ENCODE data around the gene CABP2. TPM values are rescaled to one million over a fixed set of nuclear protein-coding genes. Genes with fewer than 3 reads are reported as not detected.

CABP2 gene
- total RNA-seq, 1 donor, result not detected

DNA sequence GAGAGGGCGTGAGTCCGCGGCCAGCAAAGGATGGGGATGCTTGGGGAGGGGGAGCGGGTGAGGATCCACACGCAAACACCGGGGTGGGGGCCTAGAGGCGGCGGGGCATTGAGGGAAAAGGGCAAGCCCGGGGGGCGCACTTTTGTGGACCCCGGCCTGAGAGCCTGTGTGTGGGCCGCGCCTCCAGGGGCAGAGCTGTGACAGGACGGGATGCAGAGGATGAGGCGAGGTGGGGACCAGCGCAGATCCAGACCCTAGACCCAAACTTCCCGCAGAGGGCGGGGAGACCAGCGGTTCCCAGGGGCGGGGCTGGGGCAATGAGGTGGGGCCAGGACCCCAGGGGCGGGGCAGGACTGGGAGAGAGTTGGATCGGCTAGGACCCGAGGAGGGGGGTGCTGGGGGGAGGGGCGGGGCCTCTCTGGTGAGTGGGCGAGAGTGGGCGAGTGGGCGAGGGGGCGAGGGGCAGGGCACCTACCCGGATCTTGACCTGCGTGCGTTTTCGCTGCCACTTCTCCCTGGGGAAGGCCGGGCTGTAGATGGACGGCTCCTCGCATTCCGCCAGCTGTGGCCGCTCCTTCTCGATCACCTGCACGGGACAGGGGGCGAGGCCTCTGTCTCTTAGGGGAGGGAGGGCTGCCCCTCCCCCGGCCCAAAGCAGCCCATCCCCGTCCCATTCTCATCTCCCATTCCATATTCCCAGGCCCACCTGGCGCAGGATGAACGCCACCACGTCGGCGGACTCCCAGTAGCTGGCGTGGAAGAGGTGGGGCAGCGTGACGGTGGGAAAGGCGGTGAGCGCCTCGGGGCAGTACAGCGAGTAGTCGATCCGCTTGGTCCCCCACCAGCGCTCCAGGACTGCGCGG lies 28.6 kb downstream of the CABP2 start:
- TF ChIP-seq, protein P1, sequence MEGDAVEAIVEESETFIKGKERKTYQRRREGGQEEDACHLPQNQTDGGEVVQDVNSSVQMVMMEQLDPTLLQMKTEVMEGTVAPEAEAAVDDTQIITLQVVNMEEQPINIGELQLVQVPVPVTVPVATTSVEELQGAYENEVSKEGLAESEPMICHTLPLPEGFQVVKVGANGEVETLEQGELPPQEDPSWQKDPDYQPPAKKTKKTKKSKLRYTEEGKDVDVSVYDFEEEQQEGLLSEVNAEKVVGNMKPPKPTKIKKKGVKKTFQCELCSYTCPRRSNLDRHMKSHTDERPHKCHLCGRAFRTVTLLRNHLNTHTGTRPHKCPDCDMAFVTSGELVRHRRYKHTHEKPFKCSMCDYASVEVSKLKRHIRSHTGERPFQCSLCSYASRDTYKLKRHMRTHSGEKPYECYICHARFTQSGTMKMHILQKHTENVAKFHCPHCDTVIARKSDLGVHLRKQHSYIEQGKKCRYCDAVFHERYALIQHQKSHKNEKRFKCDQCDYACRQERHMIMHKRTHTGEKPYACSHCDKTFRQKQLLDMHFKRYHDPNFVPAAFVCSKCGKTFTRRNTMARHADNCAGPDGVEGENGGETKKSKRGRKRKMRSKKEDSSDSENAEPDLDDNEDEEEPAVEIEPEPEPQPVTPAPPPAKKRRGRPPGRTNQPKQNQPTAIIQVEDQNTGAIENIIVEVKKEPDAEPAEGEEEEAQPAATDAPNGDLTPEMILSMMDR (IDR thresholded peaks at IDR 0.05; ENCODE audit: extremely low read depth, low read depth, low read length), result no peak
- no peak overlapping the region for H2AFZ ChIP-seq (ENCODE audit: low read length)

GRCh38 chr11:67493548-67494370 lies 29.5 kb downstream of the CABP2 start:
- DNase-seq (ENCODE audit: insufficient read length, low spot score, missing footprints), result peak; percentile 65
- H3K36me3 ChIP-seq (ENCODE audit: insufficient read depth, low read length), result peaks cover 11% of the 10 kb centered on the region
- H3K4me1 ChIP-seq (ENCODE audit: insufficient read depth, low read length), result no peaks in the 10 kb centered on the region

More for the DNA sequence above, 28.6 kb downstream of the CABP2 start:
- Histone ChIP-seq H3K27me3 (ENCODE audit: insufficient read depth, low read length) (no peaks in the 10 kb centered on the region), H3K4me3 (ENCODE audit: insufficient read depth, low read length) (no peak overlapping the region), H3K36me3 (ENCODE audit: insufficient read depth, low read length) (peaks cover 10% of the 10 kb centered on the region), H3K4me2 (ENCODE audit: insufficient read depth, low read length) (no peak overlapping the region), H3K27ac (ENCODE audit: low read depth, low read length) (no peak overlapping the region), H3K9me3 (ENCODE audit: low read depth, low read length) (no peaks in the 10 kb centered on the region), H4K20me1 (ENCODE audit: insufficient read depth, low read length) (no peaks in the 10 kb centered on the region), H3K79me2 (ENCODE audit: insufficient read depth, low read length) (no peaks in the 10 kb centered on the region), H3K4me1 (ENCODE audit: insufficient read depth, low read length) (no peaks in the 10 kb centered on the region)
- DNase-seq (ENCODE audit: insufficient read length, low spot score, missing footprints), result peak; percentile 53

DNA sequence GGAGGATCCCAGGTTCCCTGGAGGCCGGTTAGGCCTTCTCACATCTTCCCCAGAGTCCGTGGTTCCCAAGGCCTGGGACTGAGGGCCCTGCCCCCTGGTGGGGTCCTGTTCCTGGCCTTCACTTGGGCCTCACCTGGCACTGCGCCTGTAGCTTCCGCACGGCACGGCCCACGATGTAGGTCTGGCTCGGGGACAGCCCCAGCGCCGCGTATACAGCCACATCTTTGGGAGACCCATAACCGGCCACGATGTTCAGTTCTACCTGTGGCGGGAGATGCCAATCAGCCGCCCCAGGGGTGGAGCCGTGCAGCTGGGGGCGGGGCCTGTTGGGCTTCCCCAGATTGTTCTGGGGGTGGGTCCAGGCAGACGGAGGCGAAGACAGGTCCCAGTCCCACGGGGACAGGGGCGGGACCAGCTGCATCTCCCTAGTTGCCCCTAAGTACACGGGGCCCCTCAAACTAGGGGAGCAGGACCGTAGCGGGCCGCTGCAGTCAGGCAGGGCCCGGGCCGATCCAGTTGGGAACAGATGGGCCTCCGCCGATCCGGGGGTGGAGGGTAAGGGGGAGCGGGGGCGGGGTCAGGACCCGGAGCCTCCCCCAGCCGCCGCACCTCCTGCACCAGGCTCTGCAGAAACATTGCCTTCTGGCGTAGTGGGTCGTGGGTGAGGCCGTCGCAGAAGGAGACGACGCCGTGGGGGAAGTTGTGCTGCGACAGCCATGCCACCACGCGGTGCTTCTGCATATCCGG lies 30.3 kb downstream of the CABP2 start:
- Histone ChIP-seq H3K27me3 (ENCODE audit: insufficient read depth, low read length) (no peaks in the 10 kb centered on the region), H3K79me2 (ENCODE audit: insufficient read depth, low read length) (no peaks in the 10 kb centered on the region), H3K9me3 (ENCODE audit: low read depth, low read length) (no peaks in the 10 kb centered on the region), H4K20me1 (ENCODE audit: insufficient read depth, low read length) (peaks cover 2% of the 10 kb centered on the region), H3K36me3 (ENCODE audit: insufficient read depth, low read length) (peaks cover 11% of the 10 kb centered on the region), H3K27ac (ENCODE audit: low read depth, low read length) (no peak overlapping the region), H3K4me1 (ENCODE audit: insufficient read depth, low read length) (no peaks in the 10 kb centered on the region), H3K4me2 (ENCODE audit: insufficient read depth, low read length) (no peak overlapping the region), H2AFZ (ENCODE audit: low read length) (no peak overlapping the region), H3K4me3 (ENCODE audit: insufficient read depth, low read length) (no peak overlapping the region)
- TF ChIP-seq, protein P1 (IDR thresholded peaks at IDR 0.05; ENCODE audit: extremely low read depth, low read depth, low read length), result no peak
- DNase-seq (ENCODE audit: insufficient read length, low spot score, missing footprints), result peak; percentile 81

More at GRCh38 chr11:67493548-67494370, 29.5 kb downstream of the CABP2 start:
- TF ChIP-seq, protein P1 (IDR thresholded peaks at IDR 0.05; ENCODE audit: extremely low read depth, low read depth, low read length), result no peak
- no peaks in the 10 kb centered on the region for H3K9me3 ChIP-seq (ENCODE audit: low read depth, low read length)
- no peak overlapping the region for H3K4me3 ChIP-seq (ENCODE audit: insufficient read depth, low read length)
- no peaks in the 10 kb centered on the region for H3K79me2 ChIP-seq (ENCODE audit: insufficient read depth, low read length)
- no peak overlapping the region for H2AFZ ChIP-seq (ENCODE audit: low read length)
- H3K27me3 ChIP-seq (ENCODE audit: insufficient read depth, low read length), result no peaks in the 10 kb centered on the region
- no peaks in the 10 kb centered on the region for H4K20me1 ChIP-seq (ENCODE audit: insufficient read depth, low read length)
- no peak overlapping the region for H3K4me2 ChIP-seq (ENCODE audit: insufficient read depth, low read length)
- H3K27ac ChIP-seq (ENCODE audit: low read depth, low read length), result no peak overlapping the region
